ENCODE data around the gene PTPRN2.

GRCh38 chr7:158141806-158142518 is 445.7 kb downstream of the PTPRN2 start:
- TF ChIP-seq CTCF (IDR thresholded peaks at IDR 0.05) (no peak), ZFX (IDR thresholded peaks at IDR 0.05; ENCODE audit: borderline replicate concordance) (no peak)
